ENCODE measurements around the gene OR6K6. TPM values are rescaled to one million over a fixed set of nuclear protein-coding genes. Genes with fewer than 3 reads are reported as not detected.
A peak's percentile ranks its signal among the peaks of the same experiment; 100 is the strongest.

Gene OR6K6
- total and polyA plus RNA-seq, 5 donors: not detected

GRCh38 chr1:158731707-158732106 is 22.8 kb upstream of the OR6K6 start:
- no peak overlapping the region for H3K27ac ChIP-seq (ENCODE audit: low read length)
- 88% methylated on average over 4 of the region's 4 CpGs for WGBS
- no peaks in the 10 kb centered on the region for H3K27me3 ChIP-seq (ENCODE audit: control insufficient read depth, insufficient read depth)
- no peak overlapping the region for H3K4me3 ChIP-seq (ENCODE audit: low read length)
- intact Hi-C loops (cut with DNase I): no loop called here
- no peaks in the 10 kb centered on the region for H3K4me1 ChIP-seq (ENCODE audit: control insufficient read depth, insufficient read depth, low read length)
- no peaks in the 10 kb centered on the region for H3K9me3 ChIP-seq (ENCODE audit: control insufficient read depth, low read length)
- no peak for DNase-seq
- no peak for ATAC-seq

DNA sequence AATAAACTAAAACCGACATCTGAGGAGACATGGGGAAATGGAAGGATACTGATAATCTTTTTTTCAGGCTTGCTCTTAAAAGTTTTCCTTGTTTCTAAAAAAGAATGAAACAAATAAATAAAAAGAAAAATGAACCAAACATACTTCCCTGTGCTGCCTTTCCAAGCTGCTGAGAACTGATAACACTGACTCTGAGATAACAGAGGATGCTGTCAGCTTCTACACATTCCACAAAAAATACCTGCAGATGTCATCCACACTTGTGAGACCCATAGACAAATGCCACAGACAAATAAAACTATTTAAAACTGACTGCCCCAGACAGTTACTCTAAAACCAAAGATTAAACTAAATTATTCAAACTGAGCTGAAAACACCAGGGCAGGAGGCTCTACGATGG is 22.0 kb upstream of the OR6K6 start:
- no peak overlapping the region for H3K4me3 ChIP-seq (ENCODE audit: low read length)
- ATAC-seq: no peak
- H3K9me3 ChIP-seq (ENCODE audit: control insufficient read depth, low read length): no peaks in the 10 kb centered on the region
- intact Hi-C loops (cut with DNase I): no loop called here
- no peaks in the 10 kb centered on the region for H3K4me1 ChIP-seq (ENCODE audit: control insufficient read depth, insufficient read depth, low read length)
- H3K27ac ChIP-seq (ENCODE audit: low read length): no peak overlapping the region
- no peaks in the 10 kb centered on the region for H3K27me3 ChIP-seq (ENCODE audit: control insufficient read depth, insufficient read depth)
- DNase-seq: no peak
- WGBS: 61% methylated on average over 2 of the region's 2 CpGs

DNA sequence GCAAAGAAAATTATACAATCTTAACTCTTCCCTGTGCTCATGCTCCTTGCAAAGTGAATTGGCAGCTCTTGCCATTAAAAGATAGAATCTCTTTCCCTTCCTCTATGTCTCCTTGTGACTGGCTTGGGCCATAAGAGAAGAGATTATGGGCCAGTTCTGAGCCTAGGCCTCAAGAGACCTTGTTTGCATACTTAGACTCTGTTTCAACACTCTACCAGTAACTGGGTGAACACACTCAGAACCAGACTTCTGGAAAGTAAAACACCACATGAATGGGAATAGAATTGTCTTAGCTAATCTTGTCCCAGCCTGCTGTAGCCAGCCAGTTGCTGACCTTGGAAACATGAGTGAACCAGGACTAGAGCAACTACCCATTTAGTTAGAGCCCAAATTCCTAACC is 18.7 kb upstream of the OR6K6 start:
- intact Hi-C loops (cut with DNase I): no loop called here
- DNase-seq (no peak), ATAC-seq (no peak)
- Histone ChIP-seq H3K27ac (ENCODE audit: low read length) (no peak overlapping the region), H3K4me1 (ENCODE audit: control insufficient read depth, insufficient read depth, low read length) (no peaks in the 10 kb centered on the region), H3K9me3 (ENCODE audit: control insufficient read depth, low read length) (no peaks in the 10 kb centered on the region), H3K4me3 (ENCODE audit: low read length) (no peak overlapping the region), H3K27me3 (ENCODE audit: control insufficient read depth, insufficient read depth) (no peaks in the 10 kb centered on the region)

GRCh38 chr1:158752155-158752712 is 2.3 kb upstream of the OR6K6 start:
- H3K4me3 ChIP-seq (ENCODE audit: low read length): no peak overlapping the region
- peak in 1 of 2 donors; percentile 11 for ATAC-seq
- intact Hi-C loops (cut with DNase I): no loop called here
- H3K27me3 ChIP-seq (ENCODE audit: control insufficient read depth, insufficient read depth): no peaks in the 10 kb centered on the region
- H3K27ac ChIP-seq (ENCODE audit: low read length): no peak overlapping the region
- no peaks in the 10 kb centered on the region for H3K4me1 ChIP-seq (ENCODE audit: control insufficient read depth, insufficient read depth, low read length)
- DNase-seq: peak in 1 of 3 donors; percentile 37
- no peaks in the 10 kb centered on the region for H3K9me3 ChIP-seq (ENCODE audit: control insufficient read depth, low read length)
- WGBS: 90% methylated on average over 9 of the region's 9 CpGs

- no peak for DNase-seq
- intact Hi-C loops (cut with DNase I): no loop called here
- Histone ChIP-seq H3K4me1 (ENCODE audit: control insufficient read depth, insufficient read depth, low read length) (no peaks in the 10 kb centered on the region), H3K4me3 (ENCODE audit: low read length) (no peak within 1 kb of the TSS), H3K27me3 (ENCODE audit: control insufficient read depth, insufficient read depth) (no peaks in the 10 kb centered on the region), H3K27ac (ENCODE audit: low read length) (no peak within 1 kb of the TSS), H3K9me3 (ENCODE audit: control insufficient read depth, low read length) (no peaks in the 10 kb centered on the region)
- WGBS: 25% methylated on average over 6 of the region's 6 CpGs
- no peak for ATAC-seq
These were observed 17.7 kb downstream of the OR6K6 start, which contains the start of gene OR6N1 for GRCh38 chr1:158771950-158772866. Gene OR6N1 (minus strand): TSS chr1:158772195. CDS start chr1:158766682, 5,513 bp downstream.

- ATAC-seq (no peak), DNase-seq (no peak)
- Histone ChIP-seq H3K4me1 (ENCODE audit: control insufficient read depth, insufficient read depth, low read length) (no peaks in the 10 kb centered on the region), H3K27me3 (ENCODE audit: control insufficient read depth, insufficient read depth) (no peaks in the 10 kb centered on the region), H3K9me3 (ENCODE audit: control insufficient read depth, low read length) (no peaks in the 10 kb centered on the region), H3K27ac (ENCODE audit: low read length) (no peak within 1 kb of the TSS), H3K4me3 (ENCODE audit: low read length) (no peak within 1 kb of the TSS)
- intact Hi-C loops (cut with DNase I): no loop called here
These were observed 26.6 kb downstream of the OR6K6 start, which contains the start of gene OR6N2 for GRCh38 chr1:158781104-158781503. Gene OR6N2 (minus strand): TSS chr1:158781204. CDS start chr1:158777635, 3,569 bp downstream.

- no peaks in the 10 kb centered on the region for H3K27me3 ChIP-seq (ENCODE audit: control insufficient read depth, insufficient read depth)
- no peaks in the 10 kb centered on the region for H3K4me1 ChIP-seq (ENCODE audit: control insufficient read depth, insufficient read depth, low read length)
- 72% methylated on average over 2 of the region's 2 CpGs for WGBS
- DNase-seq (no peak), ATAC-seq (no peak)
- intact Hi-C loops (cut with DNase I): no loop called here
- no peaks in the 10 kb centered on the region for H3K9me3 ChIP-seq (ENCODE audit: control insufficient read depth, low read length)
- H3K4me3 ChIP-seq (ENCODE audit: low read length): no peak overlapping the region
- H3K27ac ChIP-seq (ENCODE audit: low read length): no peak overlapping the region
These were observed 39.1 kb downstream of the OR6K6 start for GRCh38 chr1:158793604-158794003.

- Histone ChIP-seq H3K9me3 (ENCODE audit: control insufficient read depth, low read length) (no peaks in the 10 kb centered on the region), H3K4me1 (ENCODE audit: control insufficient read depth, insufficient read depth, low read length) (no peaks in the 10 kb centered on the region), H3K27me3 (ENCODE audit: control insufficient read depth, insufficient read depth) (no peaks in the 10 kb centered on the region), H3K27ac (ENCODE audit: low read length) (no peak overlapping the region), H3K4me3 (ENCODE audit: low read length) (no peak overlapping the region)
- WGBS: 69% methylated on average over 6 of the region's 6 CpGs
- no peak for DNase-seq
- ATAC-seq: no peak
- intact Hi-C loops (cut with DNase I): no loop called here
These were observed 39.7 kb downstream of the OR6K6 start for GRCh38 chr1:158794247-158794646.

DNA sequence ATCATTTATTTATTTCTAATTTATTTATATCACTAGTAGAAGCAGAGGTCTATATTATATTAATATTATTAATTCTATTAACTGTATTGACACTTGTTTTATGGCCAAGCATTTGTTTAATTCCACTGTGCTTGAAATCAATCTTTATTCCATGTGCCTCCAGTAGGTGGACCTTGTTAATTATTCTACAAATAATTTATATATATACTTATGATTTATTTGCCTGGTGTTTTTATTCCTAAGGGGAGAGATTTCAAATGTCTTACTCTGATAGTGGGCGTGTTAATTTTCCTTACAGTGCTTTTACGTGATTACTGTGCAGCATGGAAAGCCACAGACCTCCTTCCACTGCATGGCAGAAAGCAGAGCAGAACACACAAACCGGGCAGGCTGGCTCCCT is 44.0 kb downstream of the OR6K6 start:
- no peak overlapping the region for H3K27ac ChIP-seq (ENCODE audit: low read length)
- no peaks in the 10 kb centered on the region for H3K9me3 ChIP-seq (ENCODE audit: control insufficient read depth, low read length)
- no peak overlapping the region for H3K4me3 ChIP-seq (ENCODE audit: low read length)
- DNase-seq (no peak), ATAC-seq (no peak)
- no peaks in the 10 kb centered on the region for H3K27me3 ChIP-seq (ENCODE audit: control insufficient read depth, insufficient read depth)
- intact Hi-C loops (cut with DNase I): no loop called here
- WGBS: 59% methylated on average over 3 of the region's 3 CpGs
- H3K4me1 ChIP-seq (ENCODE audit: control insufficient read depth, insufficient read depth, low read length): no peaks in the 10 kb centered on the region

- H3K9me3 ChIP-seq (ENCODE audit: control insufficient read depth, low read length): no peaks in the 10 kb centered on the region
- intact Hi-C loops (cut with DNase I): no loop called here
- no peaks in the 10 kb centered on the region for H3K4me1 ChIP-seq (ENCODE audit: control insufficient read depth, insufficient read depth, low read length)
- DNase-seq: no peak
- H3K27ac ChIP-seq (ENCODE audit: low read length): no peak overlapping the region
- WGBS: 75% methylated on average over 4 of the region's 4 CpGs
- ATAC-seq: no peak
- H3K27me3 ChIP-seq (ENCODE audit: control insufficient read depth, insufficient read depth): no peaks in the 10 kb centered on the region
- no peak overlapping the region for H3K4me3 ChIP-seq (ENCODE audit: low read length)
These were observed 45.2 kb downstream of the OR6K6 start for GRCh38 chr1:158799689-158800088.

DNA sequence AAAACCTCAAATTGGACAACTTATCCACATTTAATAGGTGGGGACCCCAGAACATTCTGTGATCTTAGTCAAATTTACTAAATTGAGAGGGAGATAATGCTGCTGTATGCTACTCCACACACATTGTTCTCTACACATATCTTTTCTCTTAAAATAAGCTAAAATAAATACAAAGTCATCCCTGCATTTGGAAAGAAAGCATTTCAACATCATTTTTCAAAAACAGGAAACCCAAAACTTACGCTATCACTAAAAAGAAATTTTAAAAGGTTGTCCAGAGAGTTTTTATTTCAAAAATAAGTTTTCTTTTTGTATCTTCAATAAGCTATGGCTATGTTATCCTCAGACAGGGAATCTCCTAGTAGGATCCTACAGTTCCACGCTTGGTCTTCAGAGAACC is 46.0 kb downstream of the OR6K6 start:
- Histone ChIP-seq H3K27me3 (ENCODE audit: control insufficient read depth, insufficient read depth) (no peaks in the 10 kb centered on the region), H3K27ac (ENCODE audit: low read length) (no peak overlapping the region), H3K4me1 (ENCODE audit: control insufficient read depth, insufficient read depth, low read length) (no peaks in the 10 kb centered on the region), H3K9me3 (ENCODE audit: control insufficient read depth, low read length) (no peaks in the 10 kb centered on the region), H3K4me3 (ENCODE audit: low read length) (no peak overlapping the region)
- no peak for ATAC-seq
- intact Hi-C loops (cut with DNase I): no loop called here
- 81% methylated on average over 2 of the region's 2 CpGs for WGBS
- no peak for DNase-seq

Measured in right cardiac atrium (tissue), 5 donors.